SIG-M5 treated with dmso at 0.1 percent for 504 hours (cell line): ENCODE results near the gene PPARA.

Experiments
- DNase-seq: peaks from one replicate; lab custom pipeline; 2025; ENCODE audit not compliant: unreplicated experiment; lab: John Stamatoyannopoulos, UW

PPARA gene

DNA sequence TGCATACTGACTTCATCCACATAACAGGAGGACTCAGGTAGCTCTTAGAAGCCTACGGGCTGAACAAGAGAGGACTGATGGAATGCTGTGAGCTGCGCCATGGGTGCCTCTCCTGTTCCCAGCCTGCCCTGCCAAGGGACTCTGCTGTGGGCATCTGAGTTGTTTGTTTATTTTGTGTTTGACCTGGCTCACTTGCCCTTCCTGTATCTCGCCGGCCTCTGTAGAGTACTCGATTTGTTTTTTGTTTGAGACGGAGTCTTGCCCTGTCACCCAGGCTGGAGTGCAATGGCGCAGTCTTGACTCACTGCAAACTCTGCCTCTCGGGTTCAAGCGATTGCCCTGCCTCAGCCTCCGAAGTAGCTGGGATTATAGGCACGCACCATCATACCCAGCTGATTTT is 119.2 kb downstream of the PPARA start:
- no peak for DNase-seq

DNA sequence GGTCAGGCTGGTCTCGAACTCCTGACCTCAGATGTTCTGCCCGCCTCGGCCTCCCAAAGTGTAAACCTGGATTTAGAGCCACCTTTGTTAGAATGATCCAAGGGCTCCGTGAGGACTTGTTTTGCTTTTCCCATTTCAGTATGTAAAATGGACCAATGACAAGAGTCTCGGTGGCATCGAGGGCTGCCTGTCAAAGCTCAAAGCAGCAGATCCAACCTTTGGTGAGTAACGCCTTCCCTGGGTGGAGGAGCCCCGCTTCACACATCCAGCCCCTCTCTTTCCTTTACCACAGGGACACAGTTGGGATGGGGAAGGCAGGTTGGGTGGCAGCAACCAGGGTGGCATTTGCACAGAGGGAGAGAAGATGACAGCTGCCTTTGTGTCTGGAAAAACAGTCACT is 121.9 kb downstream of the PPARA start:
- DNase-seq = no peak

GRCh38 chr22:46272762-46273431 is 122.6 kb downstream of the PPARA start:
- no peak for DNase-seq

- DNase-seq = no peak
Measured at GRCh38 chr22:46273432-46274148, 123.3 kb downstream of the PPARA start.

DNA sequence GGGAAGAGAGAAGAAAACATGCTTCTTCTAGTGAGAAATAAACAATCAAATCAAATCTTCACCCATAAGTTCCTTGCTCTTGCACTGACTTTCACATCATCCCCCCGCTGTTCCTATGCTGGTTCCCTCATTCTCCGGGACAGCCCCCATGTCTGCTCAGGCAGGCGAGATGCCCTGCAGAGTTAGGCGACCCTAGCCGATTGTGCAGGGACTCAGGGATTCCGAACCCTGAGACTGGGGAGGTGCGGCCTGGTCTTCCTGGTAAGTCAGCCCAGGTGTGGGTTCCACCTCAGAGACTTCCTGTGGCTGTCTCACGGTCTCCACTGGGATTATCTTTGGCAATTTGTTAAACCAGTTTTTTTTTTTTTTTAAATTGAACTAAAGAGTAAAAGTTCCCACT is 124.1 kb downstream of the PPARA start:
- no peak for DNase-seq

GRCh38 chr22:46275455-46276122 is 125.3 kb downstream of the PPARA start:
- no peak for DNase-seq

DNA sequence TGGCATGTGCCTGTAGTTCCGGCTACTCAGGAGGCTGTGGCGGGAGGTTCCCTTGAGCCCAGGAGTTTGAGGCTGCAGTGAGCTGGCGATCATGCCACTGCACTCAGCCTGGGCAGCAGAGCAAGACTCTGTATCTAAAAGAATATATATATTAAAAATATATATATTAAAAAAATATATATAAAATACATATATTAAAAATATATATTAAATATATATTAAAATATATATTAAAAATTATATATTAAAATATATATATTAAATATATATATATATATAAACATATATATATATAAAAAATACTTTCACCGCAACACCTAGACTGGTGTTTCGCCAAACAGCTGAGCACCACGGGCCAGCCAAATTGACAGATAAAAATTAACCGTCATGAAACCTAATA is 126.2 kb downstream of the PPARA start:
- no peak for DNase-seq

DNA sequence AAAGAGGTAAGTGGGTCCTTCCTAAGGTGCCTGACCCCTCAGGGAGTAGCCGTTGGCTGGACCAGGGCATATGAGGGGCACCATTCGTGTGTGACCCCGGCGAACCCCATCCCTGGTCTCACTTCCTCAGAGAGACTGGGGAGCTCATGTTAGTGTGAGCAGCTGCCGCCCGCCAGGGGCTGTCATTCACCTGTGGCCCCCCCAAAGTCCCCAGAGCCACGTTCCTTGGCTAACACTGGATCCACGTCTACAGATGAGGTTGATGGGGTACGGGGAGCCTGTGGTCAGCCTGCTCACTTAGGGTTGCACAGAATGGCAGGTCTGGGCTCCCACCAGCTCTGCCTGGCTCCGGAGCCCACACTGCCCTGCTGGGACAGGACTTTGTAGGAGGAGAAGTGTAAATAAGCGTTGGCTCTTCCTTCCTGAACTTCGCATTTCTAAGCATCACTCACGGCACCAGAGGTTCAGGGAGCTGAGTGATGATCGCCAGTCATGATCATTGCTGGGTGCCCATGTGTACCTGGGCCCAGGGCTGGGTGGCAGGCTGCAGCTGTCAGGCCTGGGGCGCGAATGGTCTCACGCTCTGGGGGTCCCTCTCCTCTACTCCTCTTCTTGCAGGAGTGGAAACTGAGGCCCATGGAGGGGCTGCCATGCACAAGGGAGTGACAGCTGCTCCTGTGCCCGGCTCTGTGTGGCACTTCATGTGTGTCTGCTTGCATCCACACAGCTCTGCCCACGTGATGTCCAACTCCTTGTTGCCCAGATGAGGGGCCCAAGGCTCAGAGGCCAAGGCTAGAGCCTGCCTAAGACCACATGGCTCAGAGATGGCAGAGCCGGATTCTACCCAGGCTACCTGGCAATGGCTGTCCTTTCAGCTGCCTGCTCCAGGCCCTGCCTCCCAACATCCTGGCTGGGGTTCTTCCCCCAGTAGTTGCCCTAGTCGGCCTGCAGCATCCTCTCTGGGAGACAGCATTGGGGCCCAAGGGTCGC is 128.6 kb downstream of the PPARA start:
- no peak for DNase-seq

- DNase-seq = no peak
Measured at GRCh38 chr22:46280063-46280817, 129.9 kb downstream of the PPARA start.

DNA sequence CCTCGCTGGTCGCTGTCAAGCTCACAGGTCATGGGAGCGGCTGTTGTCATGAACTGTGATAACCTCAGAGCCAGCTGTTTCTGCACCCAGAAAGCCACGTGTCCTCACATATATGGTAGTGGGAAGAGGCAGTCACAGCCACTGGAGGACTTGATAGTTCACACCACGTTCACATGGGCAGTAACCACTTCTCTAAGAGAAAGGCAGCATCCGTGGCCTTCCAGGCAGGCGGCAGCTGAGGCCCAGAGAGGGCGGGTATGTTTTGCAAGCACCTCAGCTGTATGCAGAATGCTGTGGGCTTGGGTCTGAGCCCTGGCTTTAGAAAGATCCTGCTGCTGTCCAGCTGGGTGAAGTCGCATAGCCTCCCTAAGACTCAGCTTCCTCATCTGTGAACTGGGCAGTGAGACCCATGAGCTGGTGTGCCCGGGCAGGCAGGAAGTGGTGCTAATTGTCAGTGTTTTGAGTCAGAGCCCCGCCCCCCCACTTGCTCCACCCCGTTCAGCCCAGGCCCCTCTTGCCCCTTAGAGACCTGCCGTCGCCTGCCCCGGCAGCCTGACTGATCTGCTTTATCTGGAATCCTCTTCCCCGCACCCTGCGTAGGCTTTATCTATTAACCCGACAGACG is 130.8 kb downstream of the PPARA start:
- DNase-seq = no peak

DNA sequence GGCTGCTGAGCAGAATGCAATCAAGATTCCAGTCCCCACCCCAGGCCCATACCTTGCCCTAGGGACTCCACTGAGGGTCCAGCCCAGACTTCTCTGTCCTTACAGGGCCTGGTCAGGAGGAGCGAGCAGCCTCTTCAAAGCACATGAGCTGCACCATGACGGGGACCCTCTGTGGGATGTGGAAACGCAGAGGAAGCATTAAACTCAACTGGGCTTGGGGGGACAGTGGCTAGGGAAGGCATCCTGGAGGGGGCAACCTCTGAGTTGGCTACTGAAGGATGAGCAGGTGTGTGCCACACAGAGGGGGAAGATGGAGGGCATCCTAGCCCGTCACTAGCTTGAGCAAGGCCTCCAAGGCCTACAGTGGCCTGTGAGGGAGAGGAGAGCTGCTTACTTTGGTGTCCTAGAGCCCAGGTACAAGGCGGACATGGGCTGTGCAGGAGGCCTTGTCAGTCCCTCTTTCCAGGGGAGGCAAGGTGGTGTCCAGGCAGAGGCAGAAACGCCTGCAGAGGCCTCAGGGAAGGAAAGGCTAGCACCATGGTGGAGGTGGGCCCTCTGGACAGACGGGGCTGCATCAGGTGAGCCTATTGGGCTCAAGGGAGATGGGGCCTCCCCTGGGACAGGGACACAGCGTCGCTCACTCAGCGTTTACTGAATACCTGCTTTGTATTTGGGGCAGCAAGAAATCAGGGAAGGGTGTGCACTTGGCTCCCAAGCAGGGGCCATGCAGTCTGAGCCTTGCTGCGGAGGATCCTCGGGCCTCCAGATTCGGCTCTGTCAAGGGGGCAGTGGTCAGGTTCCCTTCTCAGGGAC is 131.7 kb downstream of the PPARA start:
- DNase-seq = no peak

GRCh38 chr22:46286006-46286405 is 135.7 kb downstream of the PPARA start:
- no peak for DNase-seq

- DNase-seq = no peak
Measured at GRCh38 chr22:46286941-46287872, 136.9 kb downstream of the PPARA start.

DNA sequence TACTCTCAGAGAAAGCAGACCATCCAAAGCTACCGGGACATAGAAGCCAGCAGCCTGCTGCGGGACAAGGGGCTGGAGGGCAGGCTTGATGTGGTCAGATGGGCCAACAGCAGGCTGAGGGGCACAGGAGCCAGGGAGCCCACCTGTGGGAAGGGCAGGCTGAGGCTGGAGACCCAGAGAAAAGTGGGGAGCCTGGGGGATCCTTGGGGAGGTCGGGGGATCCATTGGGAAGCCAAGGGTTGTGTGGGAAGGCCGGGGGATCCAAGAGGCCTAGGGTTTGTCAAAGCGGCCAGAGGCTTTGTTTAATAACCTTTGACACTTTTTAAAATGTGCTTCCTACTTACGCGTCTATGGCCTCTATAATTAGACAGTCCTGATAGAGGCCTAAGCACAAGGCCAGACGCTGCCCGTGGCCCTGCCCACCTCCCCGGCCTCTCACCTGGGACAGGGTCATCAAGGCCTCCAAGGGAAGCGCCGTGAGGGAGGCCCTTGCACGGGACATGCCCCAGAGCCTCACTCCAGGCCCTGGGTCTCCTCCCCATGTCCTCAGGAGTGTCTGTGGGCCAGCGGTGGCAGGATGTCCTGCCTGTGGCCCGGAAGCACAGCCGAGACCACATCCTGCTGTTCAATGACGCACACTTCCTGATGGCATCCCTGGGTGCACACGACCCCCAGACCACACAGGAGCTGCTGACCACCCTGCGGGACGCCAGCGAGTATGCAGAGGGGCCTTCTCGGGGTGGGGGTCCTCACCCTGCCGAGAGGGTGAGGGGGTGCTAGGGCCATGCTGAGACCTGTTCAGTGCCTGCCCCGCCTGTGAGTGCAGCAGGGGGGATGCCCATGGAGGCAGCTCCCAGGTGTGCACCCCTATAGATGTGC is 137.8 kb downstream of the PPARA start:
- DNase-seq = no peak

DNA sequence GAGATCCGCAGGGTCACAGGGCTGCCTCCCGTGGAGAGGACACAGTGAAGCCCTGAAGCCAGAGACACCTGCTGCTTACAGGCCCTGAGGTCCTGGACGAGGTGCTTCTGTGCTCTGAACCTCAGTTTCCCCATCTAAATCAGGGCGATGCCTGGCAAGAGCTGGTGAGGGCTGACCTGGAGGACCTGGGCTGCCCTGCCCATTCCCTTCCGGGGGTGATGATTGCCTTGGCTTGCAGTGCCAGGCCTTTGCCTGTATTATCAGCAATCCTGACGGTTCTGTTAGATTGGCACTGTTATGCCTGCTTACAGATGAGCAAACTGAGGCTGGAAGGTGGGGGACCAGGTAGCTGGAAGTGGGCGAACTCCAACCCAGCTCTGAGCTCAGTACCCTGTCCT is 138.5 kb downstream of the PPARA start:
- DNase-seq = no peak

GRCh38 chr22:46289244-46289891 is 139.0 kb downstream of the PPARA start:
- no peak for DNase-seq
